ENCODE measurements around the gene SUGP1.

GRCh38 chr19:19337120-19337519, 16.8 kb upstream of the SUGP1 start:
- TF ChIP-seq CTCF (IDR thresholded peaks at IDR 0.05) (no peak), POLR2A (IDR thresholded peaks at IDR 0.05) (no peak)
